ENCODE measurements around the gene TYRO3. TPM values are rescaled to one million over a fixed set of nuclear protein-coding genes. Genes with fewer than 3 reads are reported as not detected.

TYRO3 gene
- total RNA-seq, 1 donor = 20.2 TPM

- DNase-seq (ENCODE audit: low read depth) = no peak
- TF ChIP-seq CTCF (IDR thresholded peaks at IDR 0.05; ENCODE audit: insufficient read depth, low read length) = no peak
- no peak overlapping the region for H3K4me3 ChIP-seq (ENCODE audit: low read depth, low read length)
Measured at GRCh38 chr15:41535544-41535943, 23.5 kb upstream of the TYRO3 start.

- H3K4me3 ChIP-seq (ENCODE audit: low read depth, low read length) = no peak overlapping the region
- TF ChIP-seq CTCF (IDR thresholded peaks at IDR 0.05; ENCODE audit: insufficient read depth, low read length) = no peak
- DNase-seq (ENCODE audit: low read depth) = no peak
Measured at GRCh38 chr15:41536866-41537265, 22.1 kb upstream of the TYRO3 start.

- no peak for DNase-seq (ENCODE audit: low read depth)
- no peak for TF ChIP-seq CTCF (IDR thresholded peaks at IDR 0.05; ENCODE audit: insufficient read depth, low read length)
Measured at GRCh38 chr15:41543521-41543870, 15.5 kb upstream of the TYRO3 start.

GRCh38 chr15:41544650-41545015, 14.4 kb upstream of the TYRO3 start:
- no peak for TF ChIP-seq CTCF (IDR thresholded peaks at IDR 0.05; ENCODE audit: insufficient read depth, low read length)
- DNase-seq (ENCODE audit: low read depth) = no peak
- no peak overlapping the region for H3K4me3 ChIP-seq (ENCODE audit: low read depth, low read length)

More at GRCh38 chr15:41543521-41543870, 15.5 kb upstream of the TYRO3 start:
- peak overlapping the region; percentile 97 for H3K4me3 ChIP-seq (ENCODE audit: low read depth, low read length)

- no peak for TF ChIP-seq CTCF (IDR thresholded peaks at IDR 0.05; ENCODE audit: insufficient read depth, low read length)
- H3K4me3 ChIP-seq (ENCODE audit: low read depth, low read length) = no peak overlapping the region
- no peak for DNase-seq (ENCODE audit: low read depth)
Measured at GRCh38 chr15:41545218-41545617, 13.8 kb upstream of the TYRO3 start.

GRCh38 chr15:41546851-41547786, 11.9 kb upstream of the TYRO3 start:
- DNase-seq (ENCODE audit: low read depth) = peak; percentile 15
- TF ChIP-seq CTCF (IDR thresholded peaks at IDR 0.05; ENCODE audit: insufficient read depth, low read length) = no peak
- no peak overlapping the region for H3K4me3 ChIP-seq (ENCODE audit: low read depth, low read length)
